ENCODE results near the gene SETD7.

DNA sequence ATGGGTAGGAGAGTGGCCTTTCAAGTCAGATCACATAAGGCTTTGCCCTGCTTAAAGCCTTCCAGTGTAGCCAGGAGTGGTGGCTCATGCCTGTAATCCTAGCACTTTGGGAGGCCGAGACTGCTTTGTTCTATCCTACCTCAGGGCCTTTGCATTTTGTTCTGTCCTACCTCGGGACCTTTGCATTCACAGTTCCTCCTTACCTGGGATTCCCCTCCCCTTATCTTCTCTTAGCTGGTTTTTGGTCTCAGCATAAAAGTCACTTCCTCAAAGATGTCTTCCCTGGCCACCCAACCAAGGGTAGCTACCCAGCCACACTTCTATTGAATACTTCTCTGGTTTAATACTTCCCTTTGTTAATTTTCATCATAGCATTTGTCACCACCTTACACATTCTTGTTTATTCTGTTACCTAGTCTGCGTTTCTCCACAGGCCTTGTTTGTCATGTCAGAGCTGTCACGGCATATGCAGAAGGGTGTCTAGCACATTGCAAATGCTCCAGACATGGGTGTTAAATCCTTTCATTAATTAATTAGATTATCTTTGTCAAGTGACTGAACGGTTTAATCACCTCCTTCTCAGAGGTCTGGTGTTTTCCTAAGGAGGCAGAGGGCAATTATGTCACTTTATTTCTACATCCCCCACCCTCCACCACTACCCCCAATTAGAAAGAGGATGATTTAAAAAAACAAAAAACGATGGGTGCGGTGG is 11.3 kb upstream of the SETD7 start:
- TF ChIP-seq, protein P1, sequence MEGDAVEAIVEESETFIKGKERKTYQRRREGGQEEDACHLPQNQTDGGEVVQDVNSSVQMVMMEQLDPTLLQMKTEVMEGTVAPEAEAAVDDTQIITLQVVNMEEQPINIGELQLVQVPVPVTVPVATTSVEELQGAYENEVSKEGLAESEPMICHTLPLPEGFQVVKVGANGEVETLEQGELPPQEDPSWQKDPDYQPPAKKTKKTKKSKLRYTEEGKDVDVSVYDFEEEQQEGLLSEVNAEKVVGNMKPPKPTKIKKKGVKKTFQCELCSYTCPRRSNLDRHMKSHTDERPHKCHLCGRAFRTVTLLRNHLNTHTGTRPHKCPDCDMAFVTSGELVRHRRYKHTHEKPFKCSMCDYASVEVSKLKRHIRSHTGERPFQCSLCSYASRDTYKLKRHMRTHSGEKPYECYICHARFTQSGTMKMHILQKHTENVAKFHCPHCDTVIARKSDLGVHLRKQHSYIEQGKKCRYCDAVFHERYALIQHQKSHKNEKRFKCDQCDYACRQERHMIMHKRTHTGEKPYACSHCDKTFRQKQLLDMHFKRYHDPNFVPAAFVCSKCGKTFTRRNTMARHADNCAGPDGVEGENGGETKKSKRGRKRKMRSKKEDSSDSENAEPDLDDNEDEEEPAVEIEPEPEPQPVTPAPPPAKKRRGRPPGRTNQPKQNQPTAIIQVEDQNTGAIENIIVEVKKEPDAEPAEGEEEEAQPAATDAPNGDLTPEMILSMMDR (IDR thresholded peaks at IDR 0.05; ENCODE audit: low read length) = no peak
- no peak for TF ChIP-seq EZH2 (optimal IDR thresholded peaks at IDR 0.05; ENCODE audit: low read depth, low read length)

Data from MM.1S (cell line).